ENCODE data around the gene SSC4D. TPM values are rescaled to one million over a fixed set of nuclear protein-coding genes. Genes with fewer than 3 reads are reported as not detected.

Gene SSC4D
- total RNA-seq, 1 experiment from 2014 or later, result 0.60 TPM

DNA sequence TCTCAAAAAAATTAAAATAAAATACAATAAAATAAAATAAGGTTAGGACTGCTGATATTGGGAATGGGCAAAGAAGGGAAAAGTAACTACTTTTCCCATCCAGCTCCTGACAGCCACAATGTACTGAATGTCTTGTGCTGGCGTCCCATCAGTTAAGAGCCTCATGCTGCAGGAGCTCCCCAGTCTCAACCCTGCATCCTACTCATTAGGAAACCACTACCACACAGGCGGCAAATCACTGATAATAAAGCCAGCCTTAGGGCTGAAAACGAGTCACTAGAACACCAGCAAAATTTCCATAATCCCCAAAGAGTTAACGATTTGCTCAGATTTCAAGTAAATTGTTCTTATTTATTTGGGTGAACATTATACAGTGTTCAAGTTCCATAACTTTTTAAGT lies 55.0 kb downstream of the SSC4D start:
- DNase-seq (ENCODE audit: low read depth), result no peak

DNA sequence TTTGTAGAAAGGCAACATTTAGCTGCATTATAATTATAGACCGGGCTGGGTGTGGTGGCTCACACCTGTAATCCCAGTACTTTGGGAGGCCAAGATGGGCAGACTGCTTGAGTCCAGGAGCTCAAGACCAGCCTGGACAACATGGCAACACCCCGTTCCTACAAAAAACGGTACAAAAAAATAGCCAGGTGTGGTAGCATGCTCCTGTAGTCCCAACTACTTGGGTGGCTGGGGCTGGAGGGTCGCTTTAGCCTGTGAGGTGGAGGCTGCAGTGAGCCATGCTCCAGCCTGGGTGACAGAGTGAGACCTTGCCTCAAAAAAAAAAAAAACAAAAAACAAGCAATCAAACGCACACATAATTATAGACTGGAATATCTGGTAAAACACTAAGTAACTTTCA lies 55.8 kb downstream of the SSC4D start:
- no peak for DNase-seq (ENCODE audit: low read depth)

DNA sequence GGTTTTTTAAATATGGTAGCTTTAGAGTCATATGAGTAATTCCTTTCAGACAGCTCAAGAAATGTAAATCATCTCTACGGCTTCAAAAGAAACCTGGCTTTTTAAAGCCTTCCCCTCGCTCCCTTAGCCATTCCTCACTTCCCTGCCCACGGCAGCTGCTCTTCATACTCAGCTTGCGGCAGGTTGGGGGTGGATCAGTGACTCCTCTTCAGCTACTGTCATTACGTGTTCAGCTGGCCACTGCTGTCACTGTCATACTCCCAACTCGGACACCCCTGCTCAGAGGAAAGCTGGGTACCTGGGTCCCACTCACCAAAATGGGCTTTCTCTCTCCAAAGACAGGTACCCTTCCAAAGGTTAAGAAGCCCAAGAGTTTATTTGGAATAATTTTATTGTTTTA lies 57.3 kb downstream of the SSC4D start:
- DNase-seq (ENCODE audit: low read depth), result no peak

DNA sequence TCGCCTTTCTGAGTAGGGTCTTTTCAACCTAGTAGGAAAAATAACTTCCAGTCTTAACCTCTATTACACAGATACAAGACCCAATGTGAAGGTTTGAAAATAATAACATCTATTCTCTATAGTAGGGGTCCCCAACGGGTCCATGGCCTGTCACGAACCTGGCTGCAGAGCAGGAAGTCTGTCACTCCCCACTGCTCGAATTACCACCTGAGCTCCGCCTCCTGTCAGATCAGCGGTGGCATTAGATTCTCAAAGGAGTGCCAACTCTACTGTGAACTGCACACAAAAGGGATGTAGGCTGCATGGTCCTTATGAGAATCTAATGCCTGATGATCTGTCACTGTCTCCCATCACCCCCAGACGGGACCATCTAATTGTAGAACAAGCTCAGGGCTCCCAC lies 58.1 kb downstream of the SSC4D start:
- DNase-seq (ENCODE audit: low read depth), result no peak

DNA sequence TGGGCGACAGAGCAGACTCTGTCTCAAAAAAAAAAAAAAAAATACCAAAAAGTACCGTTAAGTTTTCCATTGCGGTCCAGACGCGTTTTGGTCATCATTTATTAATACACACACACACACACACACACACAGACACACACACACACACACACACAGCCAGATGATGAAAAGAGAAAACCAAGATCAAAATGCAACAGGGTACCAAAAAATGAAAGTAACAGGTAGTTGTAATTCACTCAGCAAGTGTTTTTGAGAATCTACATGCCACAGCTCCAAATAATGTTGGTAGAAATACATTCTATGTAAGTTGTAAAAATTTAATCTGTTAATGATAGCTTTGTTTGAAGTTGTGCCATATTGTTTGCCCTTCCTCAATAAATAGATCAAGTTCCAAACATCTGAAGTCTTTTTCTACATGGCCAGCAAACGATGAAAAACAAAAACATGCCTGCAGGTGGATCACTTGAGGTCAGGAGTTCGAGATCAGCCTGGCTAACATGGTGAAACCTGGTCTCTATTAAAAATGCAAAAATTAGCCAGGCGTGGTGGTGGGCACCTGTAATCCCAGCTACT lies 60.1 kb downstream of the SSC4D start:
- DNase-seq (ENCODE audit: low read depth), result no peak

DNA sequence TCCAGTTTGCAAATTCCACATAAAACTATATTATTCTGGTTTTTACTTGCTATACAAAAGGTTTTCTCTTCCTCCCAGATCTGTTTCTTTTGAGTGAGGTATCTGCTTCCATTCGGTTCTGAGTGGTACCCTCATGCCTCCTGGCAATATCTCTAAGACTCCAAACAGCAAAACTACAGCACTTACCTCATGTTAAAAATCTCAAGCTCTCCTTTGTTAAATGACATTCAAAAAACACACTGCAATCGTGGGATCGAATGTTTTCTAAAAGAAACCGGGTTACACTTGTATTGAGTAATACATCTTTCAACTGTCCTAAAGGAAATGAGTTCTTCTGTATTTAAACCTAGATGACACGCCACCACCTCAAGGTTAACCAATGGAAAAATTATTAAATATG lies 61.8 kb downstream of the SSC4D start:
- no peak for DNase-seq (ENCODE audit: low read depth)

DNA sequence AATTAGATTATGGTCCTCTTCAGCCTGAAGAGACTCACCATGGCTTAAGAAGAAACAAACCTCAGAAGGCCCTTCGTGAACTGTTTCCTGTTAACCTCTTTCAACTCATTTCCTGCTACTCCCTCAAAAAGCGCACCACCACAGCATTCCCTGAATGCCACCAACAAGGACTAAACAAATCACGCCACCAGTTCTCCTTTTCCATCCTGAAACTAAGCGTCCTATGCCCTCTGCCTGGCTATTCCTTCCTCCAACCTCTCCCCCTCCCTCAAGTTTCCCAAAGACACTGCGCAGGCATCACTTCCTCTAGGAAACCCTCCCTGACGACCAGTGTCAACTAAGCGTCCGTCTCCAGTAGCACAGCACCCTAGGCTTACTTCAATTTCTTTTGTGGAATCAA lies 62.7 kb downstream of the SSC4D start:
- DNase-seq (ENCODE audit: low read depth), result no peak

DNA sequence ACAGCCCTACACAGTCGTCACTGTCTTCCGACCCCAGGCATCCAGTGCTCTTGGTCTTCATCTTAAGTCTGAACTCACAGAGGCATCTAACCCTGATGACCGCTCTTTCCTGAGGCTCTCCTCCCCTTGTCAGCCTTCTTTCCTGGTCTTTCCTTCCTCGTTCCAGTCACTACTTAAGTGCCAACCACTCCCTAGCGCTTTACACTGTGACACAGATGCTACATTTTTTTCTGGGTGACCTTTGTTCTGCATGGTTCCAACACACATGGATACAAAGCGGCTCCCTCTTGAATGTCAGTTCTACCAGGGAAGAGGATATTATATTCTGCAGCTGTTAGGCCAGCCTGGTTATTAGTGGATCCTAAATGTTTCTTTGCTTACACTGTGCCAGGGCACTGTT lies 63.4 kb downstream of the SSC4D start:
- DNase-seq (ENCODE audit: low read depth), result no peak

DNA sequence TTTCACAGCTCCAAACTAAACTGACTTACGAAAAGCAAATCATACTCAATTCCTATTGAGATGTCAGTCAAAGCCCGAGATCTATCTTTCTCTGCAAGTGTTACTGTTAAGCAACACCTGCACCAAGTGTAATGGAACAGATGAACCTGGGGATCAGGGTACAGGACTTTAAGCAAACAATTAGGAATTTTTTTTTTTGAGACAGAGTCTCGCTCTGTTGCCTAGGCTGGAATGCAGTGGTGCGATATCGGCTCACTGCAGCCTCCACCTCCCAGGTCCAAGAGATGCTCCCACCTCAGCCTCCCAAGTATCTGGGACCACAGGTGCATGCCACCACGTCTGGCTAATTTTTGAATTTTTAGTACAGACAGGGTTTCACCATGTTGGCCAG lies 65.6 kb downstream of the SSC4D start:
- no peak for DNase-seq (ENCODE audit: low read depth)

DNA sequence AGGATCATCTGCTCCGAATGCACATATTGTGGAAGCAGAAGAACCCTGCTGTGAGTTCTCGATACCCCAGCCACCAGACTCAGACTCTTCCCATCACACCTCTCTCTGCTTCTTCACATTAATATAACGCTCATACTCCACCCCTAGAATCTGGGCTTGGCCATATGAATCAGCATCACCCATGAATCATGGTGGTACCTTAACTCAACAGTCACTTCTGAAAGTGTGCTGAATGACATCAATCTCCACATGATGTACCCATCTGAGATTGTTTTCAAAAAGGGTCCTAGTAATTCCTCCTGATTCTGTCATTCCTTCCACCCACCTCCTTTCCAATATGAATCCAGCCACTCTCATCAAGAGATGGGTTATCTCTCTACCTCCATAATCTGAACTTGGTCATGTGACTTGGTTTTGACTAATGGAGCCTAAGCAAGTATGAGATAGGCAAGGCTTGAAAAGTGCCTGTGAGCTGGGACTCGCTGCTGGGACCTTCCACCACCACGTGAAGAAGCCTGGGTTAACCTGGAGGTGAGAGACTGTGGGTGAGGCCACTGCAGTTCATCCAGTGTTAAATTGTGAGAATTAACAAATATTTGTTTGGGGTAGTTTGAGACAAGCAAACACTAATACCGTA lies 66.1 kb downstream of the SSC4D start:
- peak; percentile 12 for DNase-seq (ENCODE audit: low read depth)

DNA sequence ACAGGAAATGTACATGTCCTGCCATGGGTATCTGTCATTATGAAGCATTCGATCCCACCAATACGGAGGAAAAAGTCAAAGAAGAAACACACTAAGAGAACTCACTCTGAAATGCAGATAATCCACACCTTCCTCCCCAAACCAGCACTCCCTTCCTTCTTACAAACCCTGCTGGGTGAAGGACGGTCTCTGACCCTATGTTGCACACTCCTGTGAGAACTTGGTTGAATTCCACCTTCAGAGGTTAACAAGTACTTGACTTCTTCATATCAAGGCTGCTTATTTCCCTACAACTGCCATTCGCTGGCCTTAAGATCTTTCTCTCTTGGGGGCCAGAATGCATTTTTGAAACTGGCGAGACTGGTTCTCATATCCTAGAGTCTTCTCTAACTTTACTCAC lies 67.3 kb downstream of the SSC4D start:
- no peak for DNase-seq (ENCODE audit: low read depth)

DNA sequence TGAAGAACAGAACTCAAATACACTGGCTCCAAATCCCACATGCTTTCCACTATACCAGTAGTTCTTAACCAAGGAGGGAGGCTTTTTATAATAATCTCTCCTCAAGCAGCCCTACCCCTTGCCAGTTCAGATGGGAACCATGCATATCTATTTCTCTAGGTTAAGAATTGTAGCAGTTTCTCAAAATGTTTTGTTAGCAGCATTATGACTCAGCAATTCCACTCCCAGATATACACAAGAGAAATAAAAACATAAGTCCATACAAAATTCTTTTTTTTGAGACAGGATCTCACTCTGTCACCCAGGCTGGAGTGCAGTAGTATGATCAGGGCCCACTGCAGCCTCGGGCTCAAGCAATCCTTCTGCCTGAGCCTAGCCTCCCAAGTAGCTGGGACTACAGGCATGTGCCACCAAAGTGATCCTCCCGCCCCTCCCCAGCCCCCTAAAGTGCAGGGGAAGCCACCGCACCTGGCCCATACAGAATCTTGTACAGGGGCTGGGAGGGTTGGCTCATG lies 68.8 kb downstream of the SSC4D start:
- DNase-seq (ENCODE audit: low read depth), result peak; percentile 32

Other genes with a start within 250 kb of the SSC4D start
- not detected in 2 replicates for gene SRRM3, start 207.8 kb downstream of the SSC4D start, total RNA-seq (2014; rRNA removed; shearing (Covaris generic))
- gene HSPB1, start 107.0 kb downstream of the SSC4D start, total RNA-seq (2014; rRNA removed; shearing (Covaris generic)), result 147 and 157 TPM in 2 replicates
- gene YWHAG, start 50.7 kb downstream of the SSC4D start, total RNA-seq (2014; rRNA removed; shearing (Covaris generic)), result 80.4 and 89.8 TPM in 2 replicates
- 5.5 and 6.1 TPM in 2 replicates for gene ZP3, start 15.3 kb upstream of the SSC4D start, total RNA-seq (2014; rRNA removed; shearing (Covaris generic))
- gene DTX2, start 52.0 kb upstream of the SSC4D start, total RNA-seq (2014; rRNA removed; shearing (Covaris generic)), result 10.9 and 11.6 TPM in 2 replicates
- not detected in 2 replicates for gene UPK3B, start 100.9 kb upstream of the SSC4D start, total RNA-seq (2014; rRNA removed; shearing (Covaris generic))
- not detected in 2 replicates for gene SPDYE16, start 133.6 kb upstream of the SSC4D start, total RNA-seq (2014; rRNA removed; shearing (Covaris generic))
- gene POMZP3, start 217.6 kb upstream of the SSC4D start, total RNA-seq (2014; rRNA removed; shearing (Covaris generic)), result 2.9 and 3.9 TPM in 2 replicates